Fibroblast of lung (primary cell): ENCODE results near the gene EEFSEC. TPM values are rescaled to one million over a fixed set of nuclear protein-coding genes. Genes with fewer than 3 reads are reported as not detected.

ENCODE experiments used
- DNase-seq, 2 donors: peaks; one replicate each; pipeline versions ENCODE4 v3.0.0 to v3.0.0-alpha.2; 2010; ENCODE audit warnings: low read depth in 2 of 2
- H2AFZ ChIP-seq: 2 replicates; pipeline ENCODE4 v1.5.1; 2012; ENCODE audit warnings: low read length, control low read depth, inconsistent platforms
- H3K27ac ChIP-seq: 2 replicates; pipeline ENCODE4 v1.5.1; 2011; ENCODE audit warnings: low read length, control low read depth; ENCODE audit not compliant: insufficient read depth
- H3K27me3 ChIP-seq: 2 replicates; pipeline ENCODE4 v1.5.1; 2011; ENCODE audit warnings: mild to moderate bottlenecking, low read length; ENCODE audit not compliant: control insufficient read depth, insufficient read depth
- H3K36me3 ChIP-seq: 2 replicates; pipeline ENCODE4 v1.5.1; 2011; ENCODE audit warnings: low read length; ENCODE audit not compliant: control insufficient read depth, insufficient read depth
- H3K4me1 ChIP-seq: 2 replicates; pipeline ENCODE4 v1.5.1; 2011; ENCODE audit warnings: low read length; ENCODE audit not compliant: control insufficient read depth, insufficient read depth; ENCODE audit errors: extremely low read depth
- H3K4me2 ChIP-seq: 2 replicates; pipeline ENCODE4 v1.5.1; 2011; ENCODE audit warnings: low read length, control low read depth; ENCODE audit not compliant: insufficient read depth; ENCODE audit errors: extremely low read depth
- H3K4me3 ChIP-seq, 4 experiments: fragments of 200-600 bp in 1 of 4; sonication (generic) in 1 of 4; replicated peaks in 1 of 4; 2 replicates each; pipeline ENCODE4 v1.5.1; 2011 to 2016; ENCODE audit warnings: low read length in 4 of 4, low read depth in 3 of 4, mild to moderate bottlenecking in 3 of 4, control low read depth in 2 of 4, inconsistent platforms in 1 of 4, mixed read lengths in 1 of 4; ENCODE audit not compliant: insufficient read depth in 1 of 4; ENCODE audit errors: control extremely low read depth in 1 of 4
- H3K79me2 ChIP-seq: 2 replicates; pipeline ENCODE4 v1.5.1; 2012; ENCODE audit warnings: mild to moderate bottlenecking, low read length, inconsistent platforms; ENCODE audit not compliant: control insufficient read depth, insufficient read depth
- H3K9ac ChIP-seq: 2 replicates; pipeline ENCODE4 v1.5.1; 2011; ENCODE audit warnings: mild to moderate bottlenecking, low read length, control low read depth; ENCODE audit not compliant: insufficient read depth
- H3K9me3 ChIP-seq: 2 replicates; pipeline ENCODE4 v1.5.1; 2012; ENCODE audit warnings: low read depth, low read length; ENCODE audit not compliant: control insufficient read depth, insufficient read depth
- H4K20me1 ChIP-seq: 2 replicates; pipeline ENCODE4 v1.5.1; 2011; ENCODE audit warnings: low read length; ENCODE audit not compliant: control insufficient read depth, insufficient read depth; ENCODE audit errors: extremely low read depth
- CTCF ChIP-seq, 2 donors: IDR thresholded peaks in 1 of 2; conservative IDR thresholded peaks in 1 of 2; 1 replicate in 1 of 2; 2 replicates in 1 of 2; pipeline ENCODE4 v1.5.1; 2011 to 2012; ENCODE audit warnings: low read length in 2 of 2, control low read depth in 1 of 2, inconsistent platforms in 1 of 2, low read depth in 1 of 2, mild to moderate bottlenecking in 1 of 2
- EZH2 ChIP-seq: IDR thresholded peaks from 2 replicates; pipeline ENCODE4 v1.5.1; 2012; ENCODE audit warnings: low read length, control low read depth, mild to moderate bottlenecking; ENCODE audit errors: missing control alignments
- polyA plus RNA-seq, 2 donors: library from polyadenylated mRNA; depleted of rRNA in 1 of 2; stranded (reverse) in 1 of 2; unstranded in 1 of 2; fragments of >200 nt; gene quantifications; 2 replicates each; pipeline ENCODE4 v1.2.1, GENCODE V29; 2011 to 2012; ENCODE audit warnings: missing spikeins in 1 of 2
- total RNA-seq: library from RNA; depleted of rRNA; stranded (reverse); fragments of >200 nt; gene quantifications from 2 replicates; pipeline ENCODE4 v1.2.1, GENCODE V29; 2014

Gene EEFSEC
- total and polyA plus RNA-seq, 2 donors (not counting 1 experiment from before 2014, with no cell fraction given): 2.6 to 5.0 TPM

DNA sequence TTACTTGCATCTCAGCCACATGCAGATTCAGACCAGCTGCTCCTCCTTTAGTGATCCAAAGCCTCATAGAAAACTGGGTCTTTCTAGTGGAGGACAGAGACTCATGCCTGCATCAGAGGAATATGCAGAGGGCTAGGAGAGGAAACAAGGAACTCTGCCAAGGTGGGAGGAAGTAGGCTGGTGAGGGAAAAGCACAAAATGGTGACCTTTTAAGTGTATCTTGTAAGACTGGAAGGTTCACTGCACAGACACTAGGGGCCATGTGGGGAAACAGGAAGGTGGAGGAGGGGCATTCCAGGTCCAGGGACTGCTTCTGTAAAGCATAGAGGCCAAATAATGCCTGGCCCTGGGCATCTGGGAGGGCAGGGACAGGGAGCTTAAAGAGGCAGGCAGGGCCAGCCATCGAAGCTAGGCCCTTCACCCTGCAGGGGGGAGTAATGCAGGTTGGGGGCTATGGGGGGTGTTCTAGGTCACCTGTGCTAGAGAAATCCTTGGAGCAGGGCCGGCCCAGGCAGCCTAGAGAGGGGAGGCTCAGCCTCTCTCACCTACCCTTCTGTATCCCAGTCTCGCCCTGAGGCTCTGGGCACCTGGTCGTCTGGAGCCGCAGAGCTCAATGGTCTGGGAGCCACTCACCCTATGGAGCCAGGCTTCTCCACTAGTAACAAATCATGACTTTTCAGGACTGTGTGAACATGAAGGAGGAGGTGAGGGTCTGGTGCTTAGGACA is 195.7 kb downstream of the EEFSEC start:
- no peaks in the 10 kb centered on the region for H3K9me3 ChIP-seq
- no peak overlapping the region for H3K9ac ChIP-seq
- no peak overlapping the region for H2AFZ ChIP-seq
- H3K79me2 ChIP-seq: no peaks in the 10 kb centered on the region
- H3K4me3 ChIP-seq: no peak overlapping the region
- no peak overlapping the region for H3K4me2 ChIP-seq
- peaks cover 2% of the 10 kb centered on the region for H3K36me3 ChIP-seq
- no peak for DNase-seq
- H4K20me1 ChIP-seq: no peaks in the 10 kb centered on the region
- H3K27ac ChIP-seq: no peak overlapping the region
- TF ChIP-seq EZH2 (no peak), CTCF (conservative IDR thresholded peaks at IDR 0.05 in 1 of 2, IDR thresholded peaks at IDR 0.05 in 1 of 2; ENCODE audit: low read depth in 1 of 2, low read length in 2 of 2) (no peak)
- peaks cover 3% of the 10 kb centered on the region for H3K4me1 ChIP-seq
- H3K27me3 ChIP-seq: no peaks in the 10 kb centered on the region

DNA sequence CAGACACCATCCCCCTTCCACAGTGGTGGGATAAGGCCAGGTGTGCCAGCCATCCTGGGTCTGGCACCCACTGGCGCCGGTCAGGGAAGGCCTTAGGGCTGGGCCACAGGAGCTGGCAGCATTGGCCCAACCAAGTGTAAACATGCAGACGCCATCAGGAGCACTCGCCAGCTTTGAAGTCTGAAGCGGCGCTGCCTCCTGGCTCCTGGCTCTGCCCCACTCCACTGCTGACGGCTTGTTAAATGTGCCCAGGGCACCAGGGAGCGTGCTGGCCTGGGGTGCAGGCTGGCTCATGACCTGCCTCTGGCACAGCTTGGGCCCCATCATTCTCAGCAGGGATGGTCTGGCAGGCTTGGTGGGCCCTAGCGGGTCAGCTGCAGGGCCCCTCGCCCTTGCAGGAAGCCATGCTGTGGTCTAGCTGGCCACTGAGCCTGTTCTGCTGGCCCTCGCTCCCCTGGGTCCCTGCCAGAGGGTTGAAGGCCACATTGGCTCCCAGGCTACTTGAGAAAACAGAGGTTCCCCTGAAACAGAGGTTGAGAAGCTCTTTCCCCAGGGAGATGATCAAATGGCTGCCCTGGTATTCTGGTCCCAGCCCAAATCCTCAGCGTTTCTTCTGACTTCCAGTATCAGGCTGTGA is 196.8 kb downstream of the EEFSEC start:
- no peak overlapping the region for H3K4me3 ChIP-seq
- TF ChIP-seq EZH2 (no peak), CTCF (conservative IDR thresholded peaks at IDR 0.05 in 1 of 2, IDR thresholded peaks at IDR 0.05 in 1 of 2; ENCODE audit: low read depth in 1 of 2, low read length in 2 of 2) (no peak)
- H3K4me1 ChIP-seq: peaks cover 8% of the 10 kb centered on the region
- no peaks in the 10 kb centered on the region for H3K79me2 ChIP-seq
- H3K9me3 ChIP-seq: no peaks in the 10 kb centered on the region
- H3K27me3 ChIP-seq: no peaks in the 10 kb centered on the region
- no peak overlapping the region for H3K27ac ChIP-seq
- no peak overlapping the region for H3K9ac ChIP-seq
- H2AFZ ChIP-seq: no peak overlapping the region
- DNase-seq: no peak
- no peak overlapping the region for H3K4me2 ChIP-seq
- H4K20me1 ChIP-seq: no peaks in the 10 kb centered on the region
- H3K36me3 ChIP-seq: peaks cover 2% of the 10 kb centered on the region

DNA sequence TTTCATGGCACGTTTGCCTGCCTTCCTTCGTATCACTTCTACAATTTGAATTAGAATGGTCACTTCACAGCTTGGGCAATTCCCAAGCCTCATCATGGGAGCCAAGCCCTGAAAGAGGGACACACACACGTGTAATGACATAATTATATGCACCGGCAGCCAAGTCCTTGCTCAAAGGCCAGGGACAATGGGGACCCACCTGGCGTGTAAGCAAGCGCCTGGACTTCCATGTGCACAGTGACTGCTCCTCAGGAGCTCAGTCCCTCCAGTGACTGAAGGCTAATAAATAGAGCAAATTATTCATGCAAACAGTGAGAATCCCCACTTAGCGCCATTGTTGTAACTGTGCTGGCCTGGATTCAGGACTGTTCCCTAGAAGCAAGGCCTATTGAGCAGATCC is 198.3 kb downstream of the EEFSEC start:
- Histone ChIP-seq H3K27ac (no peak overlapping the region), H4K20me1 (no peaks in the 10 kb centered on the region), H3K9ac (no peak overlapping the region), H3K27me3 (no peaks in the 10 kb centered on the region), H3K4me2 (no peak overlapping the region), H3K36me3 (peaks cover 2% of the 10 kb centered on the region), H2AFZ (no peak overlapping the region), H3K4me1 (peaks cover 8% of the 10 kb centered on the region), H3K79me2 (no peaks in the 10 kb centered on the region), H3K9me3 (no peaks in the 10 kb centered on the region), H3K4me3 (no peak overlapping the region)
- DNase-seq: no peak
- no peak for TF ChIP-seq CTCF (conservative IDR thresholded peaks at IDR 0.05 in 1 of 2, IDR thresholded peaks at IDR 0.05 in 1 of 2; ENCODE audit: low read depth in 1 of 2, low read length in 2 of 2)
- TF ChIP-seq EZH2: no peak
